Epidermal melanocyte (primary cell): ENCODE measurements around the gene FILIP1L.

ENCODE experiments used
- DNase-seq: peaks from one replicate; pipeline ENCODE4 v3.0.0; 2011; ENCODE audit warnings: low spot score; ENCODE audit not compliant: insufficient read length

FILIP1L gene

DNA sequence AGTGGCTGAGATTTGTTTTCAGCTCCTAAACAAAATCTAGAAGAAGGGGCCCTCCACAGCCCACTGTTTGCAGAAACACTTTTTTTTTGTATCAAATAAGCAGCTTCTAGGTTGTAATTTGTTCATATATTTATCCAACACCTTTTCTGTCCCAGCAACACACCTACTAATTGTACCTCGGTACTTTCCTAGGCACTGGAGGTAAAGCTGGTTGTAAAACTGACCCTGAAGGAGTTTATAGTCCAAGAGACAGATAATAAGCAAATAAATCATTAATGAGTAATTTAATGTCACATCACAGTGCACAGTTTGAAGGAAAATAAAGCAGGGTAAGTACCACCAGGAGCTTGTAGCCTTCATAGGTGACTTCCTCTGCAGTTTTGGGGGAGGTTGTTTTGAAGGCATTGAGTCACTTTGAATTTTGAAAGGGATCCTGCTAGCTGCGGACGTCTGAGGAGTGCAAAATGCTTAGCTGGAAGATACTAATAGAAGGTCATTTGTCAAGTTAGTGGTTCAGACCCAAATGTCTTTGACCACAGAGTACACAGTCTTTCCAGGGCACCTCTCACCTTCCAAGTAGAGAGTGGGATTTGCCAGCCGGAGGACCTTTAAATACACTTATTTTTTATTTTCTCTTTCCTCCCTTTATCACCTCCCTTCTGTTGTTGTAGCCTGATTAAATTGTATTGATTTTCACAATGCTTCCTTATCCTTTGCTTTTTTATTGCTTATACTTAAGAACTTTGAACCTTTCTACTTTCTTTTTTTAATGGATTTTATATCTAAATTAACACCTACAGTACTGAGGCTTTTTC is 242.9 kb downstream of the FILIP1L start:
- DNase-seq = no peak

DNA sequence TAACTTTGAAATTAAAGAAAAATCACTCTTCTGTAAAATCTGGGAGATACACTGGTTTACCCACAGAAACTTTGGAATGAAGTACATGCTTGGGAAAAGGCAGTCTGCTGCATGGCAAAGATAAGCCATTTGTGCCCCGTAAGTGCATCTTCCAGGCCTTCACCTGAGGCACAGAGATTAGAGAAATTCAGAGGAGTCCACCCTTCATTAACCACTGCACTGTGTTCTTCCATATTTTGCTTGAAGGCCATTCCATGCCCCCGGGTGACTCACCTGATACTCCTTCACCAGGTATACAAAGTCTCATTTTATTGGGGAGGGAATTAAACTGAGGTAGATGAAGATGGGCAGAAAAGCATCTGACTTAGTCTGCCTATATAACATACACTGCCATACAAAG is 243.6 kb downstream of the FILIP1L start:
- DNase-seq = no peak

DNA sequence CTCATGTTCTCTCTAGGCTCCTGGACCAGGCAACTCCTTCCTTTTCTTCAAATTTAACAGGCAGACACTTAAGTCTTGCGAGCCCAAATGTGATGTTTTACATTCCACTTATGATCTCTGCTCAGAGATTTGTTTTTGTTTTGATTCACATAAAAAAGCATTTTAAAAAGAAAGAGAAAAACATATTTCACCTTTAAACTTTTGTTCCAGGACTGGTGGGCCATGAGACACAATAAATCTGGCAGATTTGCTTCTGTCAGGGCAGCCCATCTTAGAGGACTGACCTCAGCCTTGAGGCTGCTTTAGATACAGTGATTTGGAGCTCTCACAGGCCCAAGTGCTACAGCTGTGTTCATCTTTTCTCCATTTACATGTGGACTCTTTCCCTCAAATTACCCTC is 244.7 kb downstream of the FILIP1L start:
- DNase-seq = no peak

DNA sequence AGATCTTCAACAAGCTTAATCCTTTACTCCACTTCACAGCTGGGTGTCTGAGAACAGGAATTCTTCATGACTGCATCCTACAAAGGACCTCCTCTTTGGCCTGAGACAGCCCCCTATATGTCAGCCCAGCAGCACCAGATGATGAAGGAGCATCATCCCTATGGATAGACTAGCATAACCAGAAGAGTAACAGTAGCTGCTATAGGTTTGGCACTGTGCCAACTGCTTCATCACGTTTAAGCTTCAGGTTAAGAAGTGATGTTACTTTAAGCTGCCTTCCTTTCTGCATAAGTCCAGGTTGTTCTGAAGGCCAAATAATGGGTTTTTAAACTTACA is 246.0 kb downstream of the FILIP1L start:
- DNase-seq = no peak

DNA sequence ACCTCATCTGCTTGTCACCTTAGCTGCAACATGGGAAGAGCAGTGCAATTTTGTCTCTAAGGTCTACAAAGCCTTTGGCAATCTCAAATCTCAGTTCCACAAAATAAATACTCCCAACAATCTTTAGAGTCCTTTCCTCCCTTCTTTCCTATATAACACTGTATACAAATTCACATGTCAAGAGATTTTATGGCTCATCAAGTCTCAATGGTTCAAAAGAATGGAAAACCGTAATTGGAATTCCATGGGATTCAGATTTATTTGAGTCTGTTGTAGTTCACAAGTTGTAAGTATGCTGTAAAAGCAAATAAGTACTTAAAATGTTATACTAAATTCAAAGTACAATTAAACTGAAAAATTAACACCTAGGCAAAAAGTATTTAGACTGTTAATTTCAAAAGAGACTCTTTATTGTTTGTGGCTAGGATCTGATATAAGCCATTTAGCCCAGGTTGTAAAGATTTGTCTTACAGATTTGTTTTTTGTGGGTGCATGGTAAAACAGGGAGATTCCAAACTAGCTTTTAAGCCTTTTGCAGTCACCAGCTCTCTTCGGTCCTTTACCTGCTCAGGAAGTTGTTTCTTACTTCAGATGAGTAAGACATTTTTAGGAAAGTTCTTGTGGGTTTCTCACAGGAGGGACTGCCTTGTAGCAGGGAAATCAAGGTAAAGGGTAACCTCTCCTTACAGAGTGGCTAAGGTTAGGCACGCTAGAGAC is 246.5 kb downstream of the FILIP1L start:
- no peak for DNase-seq

DNA sequence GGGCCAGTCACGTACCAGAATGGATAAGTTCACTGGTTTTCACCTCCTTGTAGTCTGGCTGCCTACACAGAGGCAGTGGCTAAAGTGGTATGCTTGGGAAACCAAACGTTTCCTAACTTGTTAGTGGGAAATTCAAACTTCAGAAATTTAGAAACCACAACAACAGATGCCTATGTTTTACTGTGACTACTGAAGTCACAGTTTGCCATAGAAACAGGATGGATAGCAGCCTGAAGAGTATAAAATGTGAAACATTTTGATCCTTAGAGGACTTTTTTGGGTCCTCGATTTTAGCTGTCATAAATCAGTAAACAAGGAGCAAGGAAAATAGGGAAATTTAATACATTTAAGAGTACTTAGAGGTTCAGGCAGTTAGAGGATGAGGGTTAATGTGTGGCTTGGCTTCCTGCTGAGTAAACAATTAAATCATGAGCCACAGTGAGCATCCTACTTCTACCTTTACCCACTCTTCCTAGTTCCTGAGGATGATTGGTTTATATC is 248.0 kb downstream of the FILIP1L start:
- no peak for DNase-seq

DNA sequence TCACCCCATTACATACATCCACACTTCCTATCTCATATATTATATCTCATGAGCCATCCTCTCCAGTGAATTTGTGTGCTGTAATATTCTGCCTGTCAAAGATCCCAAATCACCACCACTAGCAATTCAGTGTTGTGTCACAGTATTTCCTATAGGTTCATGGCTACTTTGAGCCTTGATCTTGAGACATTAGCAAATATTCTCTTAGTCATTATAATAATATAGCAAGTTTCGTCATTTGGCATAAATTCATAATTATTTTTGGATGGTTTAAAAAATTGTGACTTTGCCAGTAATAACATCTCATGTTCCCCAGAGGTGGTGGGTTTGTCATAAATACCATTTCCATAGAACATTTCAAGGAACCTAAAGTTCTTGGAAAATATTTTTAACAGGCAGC is 249.0 kb downstream of the FILIP1L start:
- no peak for DNase-seq

DNA sequence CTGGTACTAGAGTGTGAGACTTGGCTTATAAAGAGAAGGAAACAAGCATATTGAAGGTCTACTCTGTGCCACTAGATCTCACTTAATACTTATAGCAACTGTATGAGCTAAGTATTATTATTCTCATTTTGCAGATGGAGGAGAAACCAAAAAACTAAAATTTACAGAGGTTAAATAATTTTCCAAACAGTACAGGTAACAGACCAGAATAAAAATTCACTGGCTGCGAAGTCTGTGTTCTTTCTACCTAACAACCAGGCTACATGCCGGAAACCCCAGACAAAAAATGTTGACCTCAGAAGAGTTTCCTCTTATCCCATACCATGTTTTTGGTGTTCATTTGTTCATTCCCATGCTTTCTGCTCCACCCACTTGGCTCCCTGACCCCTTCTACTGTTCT is 250.0 kb downstream of the FILIP1L start:
- DNase-seq = no peak

DNA sequence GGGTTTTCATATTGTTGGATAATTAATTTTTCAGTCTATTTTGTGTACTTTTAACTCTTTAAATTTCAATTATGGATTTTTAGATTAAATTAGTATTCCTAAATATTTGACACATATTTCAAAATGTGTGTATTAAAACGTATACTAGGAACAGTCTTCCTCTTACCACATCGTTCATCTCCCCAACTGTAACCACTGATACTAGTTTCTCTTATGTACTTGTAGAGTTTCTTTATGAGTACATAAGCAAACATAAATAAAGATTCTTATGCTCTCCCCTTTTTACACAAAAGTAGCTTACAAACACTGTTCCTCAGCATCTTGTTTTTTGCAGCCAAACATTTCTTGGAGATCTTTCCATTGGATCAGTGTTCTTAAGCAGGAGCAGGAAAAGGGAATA is 250.7 kb downstream of the FILIP1L start:
- DNase-seq = no peak

DNA sequence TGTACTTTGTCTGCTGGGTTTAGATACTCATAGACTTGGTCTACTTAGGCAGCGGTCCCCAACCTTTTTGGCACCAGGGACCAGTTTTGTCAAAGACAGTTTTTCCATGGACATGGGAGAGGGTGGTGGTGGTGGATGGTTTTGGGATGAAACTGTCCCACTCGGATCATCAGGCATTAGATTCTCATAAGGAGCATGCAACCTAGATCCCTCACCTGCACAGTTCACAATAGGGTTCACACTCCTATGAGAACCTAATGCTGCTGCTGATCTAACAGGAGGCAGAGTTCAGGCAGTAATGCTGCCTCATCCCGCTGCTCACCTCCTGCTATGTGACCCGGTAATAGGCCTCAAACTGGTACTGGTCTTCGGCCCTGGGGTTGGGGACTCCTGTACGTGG is 251.3 kb downstream of the FILIP1L start:
- DNase-seq = no peak

DNA sequence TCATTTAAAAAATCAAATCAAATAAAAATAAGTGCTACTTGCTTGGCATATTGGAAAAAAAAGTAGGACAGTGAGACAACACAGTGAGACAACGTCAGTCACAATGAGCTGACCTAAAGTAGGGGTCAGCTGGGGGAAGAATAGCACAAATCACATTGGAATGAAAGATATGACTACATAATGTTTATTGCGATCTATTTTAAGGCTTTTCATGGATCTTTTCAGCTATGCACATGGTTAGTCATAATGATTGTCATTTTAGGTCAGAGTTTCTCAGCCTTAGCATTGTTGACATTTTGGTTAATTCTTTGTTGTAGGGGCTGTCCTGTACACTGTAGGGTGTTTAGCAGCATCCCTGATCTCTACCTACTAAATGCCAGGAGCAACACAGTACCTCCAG is 252.1 kb downstream of the FILIP1L start:
- no peak for DNase-seq

DNA sequence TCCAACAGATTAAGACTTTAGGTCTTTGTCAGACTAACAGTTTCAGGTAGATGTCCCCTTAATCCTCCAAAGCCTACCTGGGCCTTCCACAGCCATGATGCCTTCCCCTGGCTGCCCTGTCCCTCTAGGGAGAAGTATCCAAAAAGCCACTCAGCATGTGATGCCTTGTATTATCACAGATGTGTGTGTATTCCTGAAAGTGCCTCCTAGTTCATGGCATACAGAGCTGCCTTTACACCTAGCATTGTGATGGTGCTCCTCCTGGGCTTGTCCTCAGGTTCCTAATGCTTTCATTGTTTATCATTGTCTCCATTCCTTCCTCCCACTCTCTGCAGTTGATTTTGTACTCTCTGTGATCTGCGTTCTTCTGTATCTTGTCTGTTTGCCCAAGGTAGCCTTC is 253.1 kb downstream of the FILIP1L start:
- DNase-seq = no peak

DNA sequence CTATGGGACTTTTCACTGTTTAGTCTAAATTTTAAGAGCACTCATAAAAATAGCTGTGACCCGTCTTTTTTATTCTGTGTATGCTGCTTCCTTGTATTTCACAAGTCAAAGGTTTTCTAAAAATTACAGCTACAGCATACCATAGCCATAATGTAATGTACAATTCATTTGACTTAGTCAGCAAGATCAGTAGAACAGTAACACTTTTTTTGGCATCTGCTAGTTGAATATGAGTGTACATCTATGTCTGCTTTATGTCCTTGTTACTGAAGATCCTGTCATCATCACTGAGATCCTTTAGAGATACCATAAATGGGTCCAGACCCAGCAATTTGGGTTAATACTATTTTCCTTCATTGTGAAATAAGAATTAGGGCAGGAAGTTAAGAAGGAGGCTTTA is 254.5 kb downstream of the FILIP1L start:
- no peak for DNase-seq

DNA sequence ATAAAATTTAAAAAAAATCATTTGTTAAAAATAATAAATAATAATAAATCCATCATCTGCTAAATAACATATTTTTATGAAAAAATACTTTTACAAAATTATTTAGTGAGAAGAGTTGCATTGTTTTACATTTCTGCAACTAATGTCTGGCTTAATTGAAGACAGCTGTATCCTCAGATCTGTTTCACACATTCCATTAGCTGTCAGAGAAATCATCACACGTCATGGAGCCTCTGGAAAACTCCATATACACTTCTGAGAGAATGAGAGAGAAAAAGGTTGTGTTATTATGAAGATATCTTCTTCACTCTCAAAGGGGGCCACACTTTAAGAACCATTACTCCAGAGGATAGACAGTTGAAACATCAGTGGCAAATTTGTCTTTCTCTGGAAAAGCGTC is 255.8 kb downstream of the FILIP1L start:
- no peak for DNase-seq

DNA sequence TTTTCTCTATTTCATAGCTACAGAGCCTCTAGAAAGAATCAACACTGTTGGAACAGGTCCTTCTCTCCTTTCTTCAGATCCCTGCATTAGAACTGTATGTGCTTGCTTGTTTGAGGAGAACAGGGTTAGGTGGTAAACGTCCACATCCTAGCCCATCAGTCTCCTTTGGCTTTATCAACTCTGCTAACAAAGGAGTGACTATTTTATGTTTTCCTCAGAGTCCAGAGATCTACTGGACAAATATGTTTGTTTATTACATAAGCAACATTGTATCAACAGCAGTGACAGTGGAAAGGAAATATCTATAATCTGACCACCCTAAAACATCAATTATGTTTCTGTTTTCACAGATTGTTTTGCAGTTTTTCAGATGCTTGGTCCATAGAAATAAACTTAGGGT is 257.0 kb downstream of the FILIP1L start:
- DNase-seq = no peak

DNA sequence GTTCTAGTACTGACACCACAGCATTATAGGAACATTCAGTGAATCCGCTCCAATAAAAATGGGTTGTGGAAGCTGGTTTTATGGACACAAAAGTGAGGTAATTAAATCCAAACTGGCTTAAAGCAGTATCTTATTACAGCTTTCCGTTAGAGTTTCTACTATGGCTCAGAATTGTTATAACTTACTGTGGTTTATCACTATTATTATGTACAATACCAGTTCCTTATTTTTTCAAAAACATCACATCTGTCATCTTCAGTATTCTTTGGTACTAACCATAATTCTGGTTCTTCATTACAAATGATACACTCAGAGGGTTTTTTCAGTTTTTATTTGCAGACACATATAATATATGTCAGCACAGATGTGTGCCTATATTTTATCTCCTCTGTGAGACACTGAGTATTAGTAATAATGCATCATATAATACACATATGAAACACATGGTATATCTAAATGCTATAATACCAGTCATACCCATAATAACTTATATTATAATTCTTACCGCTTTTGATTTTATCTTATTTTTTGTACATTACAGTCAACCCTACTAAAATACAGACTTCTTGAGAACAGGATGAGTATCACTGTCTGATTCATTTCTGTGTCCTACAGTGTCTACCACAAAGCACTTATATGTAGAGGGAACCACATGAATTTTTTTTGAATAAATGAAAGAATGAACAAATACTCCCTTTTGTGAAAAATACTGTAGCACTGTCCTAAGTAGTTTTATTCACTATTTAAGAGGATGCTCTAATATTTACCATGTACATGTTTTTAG is 257.7 kb downstream of the FILIP1L start:
- DNase-seq = no peak

DNA sequence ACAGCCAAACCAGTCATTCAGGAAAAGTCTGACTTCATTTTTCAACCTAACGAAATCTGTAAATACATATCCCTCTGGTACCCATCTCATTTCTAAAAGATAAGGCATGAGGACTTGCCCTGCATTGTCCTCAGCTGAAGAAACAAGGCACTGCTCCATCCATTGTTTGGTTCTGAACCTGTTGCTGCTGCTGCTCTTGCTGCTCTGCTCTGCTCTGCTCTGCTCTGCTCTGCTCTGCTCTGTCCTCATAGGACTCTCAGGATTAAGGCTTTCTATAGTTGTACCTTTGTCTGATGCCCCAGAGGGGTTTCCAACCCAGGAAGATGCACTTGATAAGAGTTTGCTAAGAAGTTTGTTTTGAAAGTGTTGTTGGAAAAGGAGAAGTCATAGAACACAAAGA is 258.4 kb downstream of the FILIP1L start:
- no peak for DNase-seq

DNA sequence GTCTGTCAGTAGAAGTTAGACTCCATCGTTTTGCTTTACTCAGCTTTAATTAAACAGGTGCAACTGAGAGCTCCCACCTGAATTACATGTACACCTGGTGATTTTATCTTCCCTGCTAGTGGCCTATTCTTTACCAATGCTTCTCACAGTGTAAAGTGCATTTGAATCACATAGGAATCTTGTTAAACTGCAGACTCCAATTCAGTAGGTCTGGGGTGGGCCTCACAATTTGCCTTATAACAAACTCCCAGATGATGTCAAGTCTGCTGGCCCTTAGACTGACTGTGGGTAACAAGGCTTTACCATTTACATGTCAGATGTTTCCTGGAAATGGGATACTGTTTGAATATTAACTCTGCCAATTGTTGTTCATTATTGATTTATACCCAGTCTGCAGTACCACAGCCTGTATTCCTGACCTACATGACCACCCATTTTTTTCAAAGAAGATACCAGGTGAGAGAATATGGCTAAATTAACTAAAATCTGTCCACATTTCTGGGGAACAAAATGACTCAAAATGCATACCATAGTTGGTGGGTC is 259.5 kb downstream of the FILIP1L start:
- DNase-seq = no peak

DNA sequence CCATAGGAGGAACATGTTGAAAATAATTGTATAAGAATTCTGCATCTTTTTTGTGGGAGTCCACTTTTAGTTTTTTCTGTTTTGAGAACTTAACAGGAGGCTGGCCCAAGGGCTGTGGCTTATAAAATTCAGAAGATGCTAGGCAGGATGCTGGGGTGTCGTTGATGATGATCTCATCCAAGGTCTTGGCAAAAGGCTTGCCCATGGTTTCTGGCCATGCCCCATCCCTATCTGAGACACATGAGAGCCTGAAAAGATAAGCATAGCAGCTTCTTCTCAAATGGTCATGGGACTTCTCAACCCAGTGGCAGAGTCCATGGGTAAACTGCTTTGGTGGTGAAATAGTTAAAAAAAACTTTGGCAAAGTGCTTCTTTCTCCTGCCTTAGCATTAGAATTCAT is 261.4 kb downstream of the FILIP1L start:
- DNase-seq = no peak

DNA sequence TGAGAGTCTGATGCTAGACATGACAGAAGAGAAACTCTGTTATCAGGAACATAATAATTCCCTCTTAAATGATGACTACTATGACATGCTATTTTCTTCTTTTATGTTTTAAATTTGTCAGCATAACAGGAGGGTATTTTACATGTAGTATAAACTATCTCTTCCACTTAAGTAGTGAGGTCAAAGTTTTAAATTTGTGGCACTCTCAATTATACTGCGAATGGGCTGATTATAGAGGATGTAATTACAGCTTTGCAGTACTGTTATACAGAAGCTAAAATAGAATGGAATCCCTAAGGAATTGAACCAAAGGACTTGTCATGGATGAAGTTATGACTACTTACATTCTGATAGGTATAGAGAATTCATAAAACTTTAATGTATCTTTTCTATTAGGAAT is 262.3 kb downstream of the FILIP1L start:
- no peak for DNase-seq

DNA sequence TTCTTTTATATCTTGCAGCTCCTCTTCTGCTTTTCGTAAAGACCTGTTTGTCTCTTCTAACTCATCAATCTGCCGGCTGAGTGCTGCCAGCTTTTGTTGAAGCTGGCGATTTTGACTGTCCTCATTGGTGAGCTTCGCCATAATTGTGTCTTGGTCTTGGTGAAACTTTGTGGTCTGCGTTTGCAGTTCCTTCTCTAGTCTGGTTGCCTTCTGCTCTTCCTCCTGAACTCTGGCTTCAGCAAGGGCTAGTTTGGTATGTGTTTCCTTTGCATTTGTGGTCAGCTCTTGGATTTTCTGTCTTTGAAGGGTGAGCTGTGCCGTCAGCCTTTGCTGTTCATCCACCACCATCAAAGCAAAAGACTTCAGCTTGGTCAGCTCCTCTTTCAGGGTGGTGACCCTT is 263.7 kb downstream of the FILIP1L start:
- no peak for DNase-seq

DNA sequence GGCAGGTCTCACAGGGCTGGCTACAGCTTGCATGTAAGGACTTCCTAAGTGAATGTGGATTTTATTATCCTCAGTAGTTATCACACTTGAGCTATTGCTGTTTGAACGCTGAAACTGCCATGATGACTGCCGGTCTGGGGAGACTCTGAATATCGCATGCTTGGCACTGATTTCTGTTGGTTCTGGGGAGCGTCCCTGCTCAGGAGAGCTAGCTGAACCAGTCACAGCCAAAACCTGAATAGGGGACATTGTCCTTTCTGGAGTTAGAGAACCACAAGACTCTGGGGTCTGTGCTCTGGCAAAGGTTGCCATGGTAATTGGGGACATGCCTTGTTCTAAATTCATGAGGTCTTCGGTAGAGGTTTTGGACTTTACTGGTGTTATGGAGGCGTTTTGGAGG is 265.9 kb downstream of the FILIP1L start:
- DNase-seq = no peak
